Prostate gland (tissue), 2 donors: ENCODE results near the gene PLVAP. TPM values are rescaled to one million over a fixed set of nuclear protein-coding genes. Genes with fewer than 3 reads are reported as not detected.

ENCODE experiments used
- DNase-seq: peaks from one replicate; pipeline ENCODE4 v3.0.0-alpha.2; 2019; ENCODE audit warnings: low spot score
- H3K27ac ChIP-seq, 2 donors: fragments of 200-600 bp; sonication (generic); 2 replicates each; pipeline ENCODE4 v1.5.1; 2017 to 2019
- H3K27me3 ChIP-seq: fragments of 200-600 bp; sonication (generic); replicated peaks from 2 replicates; pipeline ENCODE4 v1.5.1; 2019; ENCODE audit not compliant: insufficient read depth
- H3K36me3 ChIP-seq, 2 donors: fragments of 200-600 bp; sonication (generic); 1 replicate in 1 of 2; 2 replicates in 1 of 2; pipeline versions ENCODE4 v1.5.1 to v1.8.1; 2017 to 2019
- H3K4me1 ChIP-seq: fragments of 200-600 bp; sonication (generic); replicated peaks from 2 replicates; pipeline ENCODE4 v1.5.1; 2019
- H3K4me3 ChIP-seq, 2 donors: fragments of 200-600 bp; sonication (generic); 2 replicates each; pipeline ENCODE4 v1.5.1; 2017 to 2019
- H3K9me3 ChIP-seq: fragments of 200-600 bp; sonication (generic); 2 replicates; pipeline ENCODE4 v1.5.1; 2017
- CTCF ChIP-seq, 4 experiments: fragments of 200-600 bp in 2 of 4; fragments of 450-650 bp in 2 of 4; sonication (generic) in 2 of 4; IDR thresholded peaks; 1 replicate in 3 of 4; 2 replicates in 1 of 4; pipeline ENCODE4 v1.5.1; 2016 to 2019; ENCODE audit warnings: antibody characterized with exemption in 4 of 4, mild to moderate bottlenecking in 2 of 4, moderate library complexity in 2 of 4
- POLR2A ChIP-seq: fragments of 450-650 bp; IDR thresholded peaks from one replicate; pipeline ENCODE4 v1.6.1; 2016; ENCODE audit warnings: antibody characterized with exemption, mild to moderate bottlenecking
- POLR2AphosphoS5 ChIP-seq: sonication (generic); formaldehyde crosslinking; IDR thresholded peaks from one replicate; pipeline ENCODE4 v1.6.1; 2017; ENCODE audit warnings: antibody characterized with exemption
- WGBS: methylation state at CpG from one replicate; pipeline ENCODE4 v1.1.5; 2018; 5-methylcytosine and 5-hydroxymethylcytosine counted together
- intact Hi-C: fragments of 100-400 bp; cut with DNase I; formaldehyde crosslinking; loops from one replicate; pipeline ENCODE4 v1.14.2; 2022
- total RNA-seq, 2 donors: library from RNA; depleted of rRNA; stranded (reverse); fragments of >200 nt; gene quantifications; one replicate each; pipeline ENCODE4 v1.1.0, GENCODE V29; 2016

Gene PLVAP
- total RNA-seq, 2 donors from 2014 or later: 33.5 to 35.4 TPM

GRCh38 chr19:17332360-17332676 lies 44.8 kb downstream of the PLVAP start:
- no peaks in the 10 kb centered on the region for H3K36me3 ChIP-seq
- intact Hi-C loops: no loop called here
- H3K27ac ChIP-seq: no peak overlapping the region
- no peak overlapping the region for H3K4me3 ChIP-seq
- WGBS: 92% methylated on average over 8 of the region's 8 CpGs
- no peaks in the 10 kb centered on the region for H3K27me3 ChIP-seq
- no peak for TF ChIP-seq POLR2A
- TF ChIP-seq POLR2AphosphoS5: no peak
- TF ChIP-seq CTCF (IDR thresholded peaks at IDR 0.05): no peak
- no peaks in the 10 kb centered on the region for H3K9me3 ChIP-seq
- no peak for DNase-seq
- peaks cover 12% of the 10 kb centered on the region for H3K4me1 ChIP-seq

- Histone ChIP-seq H3K4me3 (no peak overlapping the region), H3K27ac (no peak overlapping the region), H3K9me3 (no peaks in the 10 kb centered on the region), H3K36me3 (no peaks in the 10 kb centered on the region), H3K27me3 (no peaks in the 10 kb centered on the region), H3K4me1 (peaks cover 14% of the 10 kb centered on the region)
- intact Hi-C loops: no loop called here
- TF ChIP-seq POLR2AphosphoS5: no peak
- TF ChIP-seq POLR2A: no peak
- TF ChIP-seq CTCF (IDR thresholded peaks at IDR 0.05): no peak
- WGBS: 74% methylated on average over 13 of the region's 13 CpGs
- DNase-seq: no peak
Measured at GRCh38 chr19:17331045-17331558, 46.0 kb downstream of the PLVAP start.

GRCh38 chr19:17330262-17331044 lies 46.7 kb downstream of the PLVAP start:
- Histone ChIP-seq H3K9me3 (no peaks in the 10 kb centered on the region), H3K4me1 (peaks cover 14% of the 10 kb centered on the region), H3K36me3 (no peaks in the 10 kb centered on the region), H3K4me3 (no peak overlapping the region), H3K27me3 (no peaks in the 10 kb centered on the region), H3K27ac (no peak overlapping the region)
- no peak for TF ChIP-seq CTCF (IDR thresholded peaks at IDR 0.05)
- intact Hi-C loops: no loop called here
- 93% methylated on average over 23 of the region's 24 CpGs for WGBS
- no peak for DNase-seq

GRCh38 chr19:17329366-17330261 lies 47.5 kb downstream of the PLVAP start:
- Histone ChIP-seq H3K4me3 (no peak overlapping the region), H3K36me3 (no peaks in the 10 kb centered on the region), H3K27me3 (no peaks in the 10 kb centered on the region), H3K4me1 (peaks cover 9% of the 10 kb centered on the region), H3K27ac (no peak overlapping the region), H3K9me3 (no peaks in the 10 kb centered on the region)
- TF ChIP-seq POLR2AphosphoS5: no peak
- no peak for TF ChIP-seq POLR2A
- no peak for TF ChIP-seq CTCF (IDR thresholded peaks at IDR 0.05)
- DNase-seq: no peak
- intact Hi-C loops: no loop called here
- 63% methylated on average over 47 of the region's 51 CpGs for WGBS
